Glutamatergic neuron (in vitro differentiated cells): ENCODE data around the gene DDX54. TPM values are rescaled to one million over a fixed set of nuclear protein-coding genes. Genes with fewer than 3 reads are reported as not detected.

Experiments used
- DNase-seq: peaks from one replicate; pipeline ENCODE4 v3.0.0; 2022
- H3K27ac Mint-ChIP-seq: one replicate; pipeline ENCODE4 v1.8.0; 2020; ENCODE audit warnings: mild to moderate bottlenecking, mixed read lengths, inconsistent platforms; ENCODE audit not compliant: unreplicated experiment
- H3K27me3 Mint-ChIP-seq: one replicate; pipeline ENCODE4 v1.8.0; 2020; ENCODE audit warnings: mild to moderate bottlenecking, moderate library complexity, mixed read lengths, inconsistent platforms; ENCODE audit not compliant: unreplicated experiment
- H3K36me3 Mint-ChIP-seq: one replicate; pipeline ENCODE4 v1.8.0; 2020; ENCODE audit warnings: mild to moderate bottlenecking, mixed read lengths, inconsistent platforms; ENCODE audit not compliant: unreplicated experiment
- H3K4me1 Mint-ChIP-seq: one replicate; pipeline ENCODE4 v1.8.0; 2020; ENCODE audit warnings: mild to moderate bottlenecking, low read depth, mixed read lengths, inconsistent platforms; ENCODE audit not compliant: unreplicated experiment
- H3K4me3 Mint-ChIP-seq: one replicate; pipeline ENCODE4 v1.8.0; 2020; ENCODE audit warnings: mild to moderate bottlenecking, mixed read lengths, inconsistent platforms; ENCODE audit not compliant: unreplicated experiment
- H3K9me3 Mint-ChIP-seq: one replicate; pipeline ENCODE4 v1.8.0; 2020; ENCODE audit warnings: mild to moderate bottlenecking, moderate library complexity, mixed read lengths, inconsistent platforms; ENCODE audit not compliant: unreplicated experiment
- total RNA-seq: library from RNA; stranded (reverse); fragmentation: NEBNext Ultra II Directional; extraction: Animal tissue kit (Norgen Biotek cat#: 25700); gene quantifications from one replicate; pipeline ENCODE4 v1.2.1, GENCODE V29; 2021; ENCODE audit not compliant: unreplicated experiment
- TF ChIP-seq, protein P1 (sequence below): fragments of 200-600 bp; sonication (generic); IDR thresholded peaks from one replicate; pipeline ENCODE4 v1.5.0; 2021; ENCODE audit not compliant: partially characterized antibody, unreplicated experiment

The DDX54 gene
- total RNA-seq, 1 donor from 2014 or later = 16.9 TPM

DNA sequence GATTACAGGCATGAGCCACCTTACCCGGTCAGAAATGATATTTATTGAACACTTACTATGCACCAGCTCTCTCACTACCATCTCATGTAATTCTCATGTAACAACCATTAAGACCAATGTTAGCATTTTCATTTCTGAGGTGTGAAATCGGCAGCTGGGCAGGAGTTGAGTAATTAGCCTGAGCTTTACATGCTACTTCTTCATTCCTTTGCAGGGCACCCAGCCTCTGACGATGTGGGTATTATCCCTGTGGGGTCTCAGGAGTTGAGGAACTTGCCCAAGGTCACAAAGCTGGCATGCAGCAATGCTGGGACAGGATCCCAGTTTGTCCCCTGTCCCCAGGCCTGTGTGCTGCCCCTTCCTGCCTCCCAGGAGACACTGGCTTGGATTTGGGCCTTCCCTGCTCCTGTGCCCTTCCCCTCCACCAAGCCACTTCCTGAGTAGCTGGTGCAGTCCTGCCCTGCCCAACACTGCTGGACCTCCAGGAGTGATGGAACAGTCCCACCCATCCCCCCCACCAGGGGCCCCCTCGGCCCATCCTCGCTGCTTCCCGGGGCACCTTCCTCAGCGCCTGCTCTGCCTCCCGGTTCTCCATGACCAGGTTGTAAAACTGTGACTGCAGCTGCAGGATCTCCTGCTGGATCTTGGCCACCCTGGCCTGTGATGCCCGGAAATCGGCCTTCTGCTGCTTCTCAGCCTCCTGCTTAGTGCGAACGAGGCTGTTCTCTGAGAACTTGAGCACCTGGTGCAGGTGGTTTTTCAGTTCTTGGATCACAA, 14.9 kb upstream of the DDX54 start:
- Mint-ChIP-seq H3K36me3 (no peaks in the 10 kb centered on the region), H3K27ac (no peak overlapping the region), H3K27me3 (peaks cover 2% of the 10 kb centered on the region), H3K9me3 (no peaks in the 10 kb centered on the region), H3K4me3 (no peak overlapping the region), H3K4me1 (peaks cover 7% of the 10 kb centered on the region)
- no peak for DNase-seq
- TF ChIP-seq, protein P1, sequence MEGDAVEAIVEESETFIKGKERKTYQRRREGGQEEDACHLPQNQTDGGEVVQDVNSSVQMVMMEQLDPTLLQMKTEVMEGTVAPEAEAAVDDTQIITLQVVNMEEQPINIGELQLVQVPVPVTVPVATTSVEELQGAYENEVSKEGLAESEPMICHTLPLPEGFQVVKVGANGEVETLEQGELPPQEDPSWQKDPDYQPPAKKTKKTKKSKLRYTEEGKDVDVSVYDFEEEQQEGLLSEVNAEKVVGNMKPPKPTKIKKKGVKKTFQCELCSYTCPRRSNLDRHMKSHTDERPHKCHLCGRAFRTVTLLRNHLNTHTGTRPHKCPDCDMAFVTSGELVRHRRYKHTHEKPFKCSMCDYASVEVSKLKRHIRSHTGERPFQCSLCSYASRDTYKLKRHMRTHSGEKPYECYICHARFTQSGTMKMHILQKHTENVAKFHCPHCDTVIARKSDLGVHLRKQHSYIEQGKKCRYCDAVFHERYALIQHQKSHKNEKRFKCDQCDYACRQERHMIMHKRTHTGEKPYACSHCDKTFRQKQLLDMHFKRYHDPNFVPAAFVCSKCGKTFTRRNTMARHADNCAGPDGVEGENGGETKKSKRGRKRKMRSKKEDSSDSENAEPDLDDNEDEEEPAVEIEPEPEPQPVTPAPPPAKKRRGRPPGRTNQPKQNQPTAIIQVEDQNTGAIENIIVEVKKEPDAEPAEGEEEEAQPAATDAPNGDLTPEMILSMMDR = no peak

DNA sequence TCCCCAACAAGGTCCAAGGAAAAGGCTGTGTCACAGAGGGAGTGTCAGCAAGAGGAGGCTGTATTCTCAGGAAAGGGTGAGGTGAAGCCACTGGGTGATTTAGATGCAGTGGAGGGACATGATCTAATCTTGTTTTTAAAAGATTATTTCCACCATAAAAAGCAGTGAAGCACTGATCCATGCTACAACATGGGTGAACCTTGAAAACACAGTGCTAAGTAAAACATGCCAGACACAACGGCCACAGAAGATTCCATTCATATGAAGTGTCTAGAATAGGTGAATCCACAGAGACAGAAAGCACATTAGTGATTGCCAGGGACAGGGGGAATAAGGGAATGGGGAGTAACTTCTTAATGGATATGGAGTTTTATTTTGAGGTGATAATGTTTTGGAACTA, 13.0 kb upstream of the DDX54 start:
- no peak for DNase-seq
- Mint-ChIP-seq H3K36me3 (no peaks in the 10 kb centered on the region), H3K4me1 (peaks cover 7% of the 10 kb centered on the region), H3K9me3 (no peaks in the 10 kb centered on the region), H3K4me3 (no peak overlapping the region), H3K27ac (no peak overlapping the region), H3K27me3 (peaks cover 2% of the 10 kb centered on the region)
- TF ChIP-seq, protein P1 = no peak

DNA sequence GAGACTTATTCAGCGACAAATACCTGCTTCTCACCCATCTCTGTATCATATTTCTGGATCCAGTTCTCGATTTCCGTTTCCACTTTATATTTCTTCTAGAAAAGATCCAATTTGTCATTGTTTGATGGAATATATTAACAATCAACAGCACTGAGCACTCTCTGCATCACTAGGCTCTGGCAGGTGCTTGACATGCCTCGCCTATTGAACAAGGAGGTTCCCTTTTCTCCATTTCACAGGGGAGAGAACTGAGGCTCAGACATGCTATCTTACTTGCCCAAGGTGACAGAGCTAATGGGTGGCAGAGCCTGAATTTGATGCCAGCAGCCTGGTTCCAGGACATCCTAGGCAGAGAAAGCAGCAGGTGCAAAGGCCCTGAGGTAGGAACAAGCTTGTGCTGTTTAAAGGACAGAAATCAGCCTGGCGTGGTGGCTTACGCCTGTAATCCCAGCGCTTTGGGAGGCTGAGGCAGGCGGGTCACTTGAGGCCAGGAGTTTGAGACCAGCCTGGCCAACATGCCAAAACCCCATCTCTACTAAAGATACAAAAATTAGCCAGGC, 12.3 kb upstream of the DDX54 start:
- Mint-ChIP-seq H3K4me3 (no peak overlapping the region), H3K9me3 (no peaks in the 10 kb centered on the region), H3K27ac (no peak overlapping the region), H3K4me1 (peaks cover 7% of the 10 kb centered on the region), H3K27me3 (peaks cover 2% of the 10 kb centered on the region), H3K36me3 (no peaks in the 10 kb centered on the region)
- TF ChIP-seq, protein P1 = no peak
- no peak for DNase-seq

DNA sequence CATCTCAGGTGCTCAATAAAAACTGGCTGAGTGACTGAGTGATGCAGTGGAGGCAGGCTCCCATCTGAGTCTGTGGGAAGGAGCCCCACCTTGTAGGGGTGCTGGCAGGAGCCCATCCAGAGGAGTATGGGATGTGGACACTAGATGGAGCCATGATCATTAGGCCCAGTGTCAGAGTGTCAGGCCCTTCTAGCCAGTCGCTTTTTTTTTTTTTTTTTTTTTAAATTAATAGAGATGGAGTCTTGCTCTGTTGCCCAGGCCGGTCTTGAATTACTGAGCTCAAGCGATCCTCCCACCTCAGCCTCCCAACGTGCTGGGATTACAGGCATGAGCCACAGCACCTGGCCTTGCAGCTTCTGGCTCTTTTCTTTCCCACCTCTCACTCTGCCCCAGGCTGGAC, 11.7 kb upstream of the DDX54 start:
- DNase-seq = peak; percentile 57
- Mint-ChIP-seq H3K36me3 (no peaks in the 10 kb centered on the region), H3K27ac (no peak overlapping the region), H3K4me1 (peaks cover 6% of the 10 kb centered on the region), H3K4me3 (no peak overlapping the region), H3K27me3 (peaks cover 1% of the 10 kb centered on the region), H3K9me3 (no peaks in the 10 kb centered on the region)
- TF ChIP-seq, protein P1 = peak; percentile 56

DNA sequence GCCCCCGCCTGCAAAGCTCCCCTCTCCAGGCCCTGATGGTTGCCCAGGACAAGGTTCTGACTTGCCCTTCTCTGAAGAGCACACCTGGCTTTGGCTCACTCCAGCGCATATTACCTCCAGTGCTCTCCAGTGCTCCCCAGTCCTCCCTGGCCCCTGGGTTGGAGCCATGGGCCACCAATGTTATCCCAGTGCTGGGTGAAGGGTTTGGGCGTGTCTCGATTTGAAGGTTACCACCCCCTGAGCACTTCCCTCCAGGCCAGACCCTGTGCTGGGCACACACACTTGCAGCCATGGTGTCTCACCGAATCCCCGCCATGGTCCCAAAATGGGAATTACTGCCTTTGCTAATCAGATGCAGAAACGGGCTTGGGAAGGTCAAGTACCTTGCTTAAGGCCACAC, 11.3 kb upstream of the DDX54 start:
- Mint-ChIP-seq H3K27me3 (no peaks in the 10 kb centered on the region), H3K4me1 (peaks cover 5% of the 10 kb centered on the region), H3K9me3 (no peaks in the 10 kb centered on the region), H3K27ac (no peak overlapping the region), H3K4me3 (no peak overlapping the region), H3K36me3 (no peaks in the 10 kb centered on the region)
- TF ChIP-seq, protein P1 = no peak
- DNase-seq = no peak
